G401 (cell line): ENCODE results near the gene HIP1. TPM values are rescaled to one million over a fixed set of nuclear protein-coding genes. Genes with fewer than 3 reads are reported as not detected.
"Not testable (repeated sequence)": the region's sequence is repeated elsewhere in the genome, so short reads cannot be mapped to it uniquely, and the experiment has no call there.

Experiments
- DNase-seq: peaks from one replicate; pipeline ENCODE4 v3.0.0-alpha.2; 2015; ENCODE audit warnings: low spot score
- in situ Hi-C: cut with HindIII; loops from 2 replicates; pipeline ENCODE4 v1.10.0; 2016; ENCODE audit warnings: low sequenced_read_pairs, mixed read lengths
- total RNA-seq: library from RNA; depleted of rRNA; stranded (reverse); fragments of >200 nt; shearing (Covaris generic); gene quantifications from 2 replicates; pipeline ENCODE4 v1.2.3, GENCODE V29; 2014

HIP1 gene
- total RNA-seq, 1 experiment from 2014 or later: 33.2 TPM

- DNase-seq: no peak
- in situ Hi-C loops: no loop called here
Observed at GRCh38 chr7:75721426-75721825, 17.3 kb downstream of the HIP1 start.

- no peak for DNase-seq
- in situ Hi-C loops: no loop called here
Observed at GRCh38 chr7:75719626-75720025, 19.1 kb downstream of the HIP1 start.

- DNase-seq: no peak
- in situ Hi-C loops: no loop called here
Observed at GRCh38 chr7:75718390-75719031, 20.2 kb downstream of the HIP1 start.

GRCh38 chr7:75717746-75718145, 21.0 kb downstream of the HIP1 start:
- DNase-seq, in situ Hi-C loops: not testable (repeated sequence)

GRCh38 chr7:75716992-75717626, 21.6 kb downstream of the HIP1 start:
- DNase-seq: no peak
- in situ Hi-C loops: no loop called here

GRCh38 chr7:75715864-75716263, 22.9 kb downstream of the HIP1 start:
- in situ Hi-C loops: no loop called here
- no peak for DNase-seq

- in situ Hi-C loops: no loop called here
- DNase-seq: no peak
Observed at GRCh38 chr7:75712517-75713361, 26.0 kb downstream of the HIP1 start.

GRCh38 chr7:75711656-75712514, 26.9 kb downstream of the HIP1 start:
- no peak for DNase-seq
- in situ Hi-C loops: no loop called here

GRCh38 chr7:75711076-75711475, 27.7 kb downstream of the HIP1 start:
- in situ Hi-C loops: no loop called here
- no peak for DNase-seq

- no peak for DNase-seq
- in situ Hi-C loops: no loop called here
Observed at GRCh38 chr7:75704928-75705327, 33.8 kb downstream of the HIP1 start.

- no peak for DNase-seq
- in situ Hi-C loops: no loop called here
Observed at GRCh38 chr7:75702515-75702914, 36.2 kb downstream of the HIP1 start.

- no peak for DNase-seq
- in situ Hi-C loops: no loop called here
Observed at GRCh38 chr7:75699993-75700392, 38.7 kb downstream of the HIP1 start.

- in situ Hi-C loops: no loop called here
- DNase-seq: no peak
Observed at GRCh38 chr7:75698358-75698757, 40.4 kb downstream of the HIP1 start.

- in situ Hi-C loops: no loop called here
- no peak for DNase-seq
Observed at GRCh38 chr7:75696263-75697037, 42.3 kb downstream of the HIP1 start.

- in situ Hi-C loops: no loop called here
- peak; percentile 36 for DNase-seq
Observed at GRCh38 chr7:75694638-75695399, 43.9 kb downstream of the HIP1 start.

GRCh38 chr7:75693668-75694067, 45.1 kb downstream of the HIP1 start:
- in situ Hi-C loops, DNase-seq: not testable (repeated sequence)

GRCh38 chr7:75691793-75692543, 46.8 kb downstream of the HIP1 start:
- DNase-seq: no peak
- in situ Hi-C loops: no loop called here
